WTC11 (cell line): ENCODE data around the gene HOXA5.

Experiments
- ARID4B ChIP-seq: sonication (generic); formaldehyde crosslinking; IDR thresholded peaks from 2 replicates; pipeline ENCODE4 v1.8.0; 2023; ENCODE audit warnings: missing genetic modification reagents, mild to moderate bottlenecking, borderline replicate concordance
- ATF1 ChIP-seq: sonication (generic); formaldehyde crosslinking; IDR thresholded peaks from 2 replicates; pipeline ENCODE4 v1.8.1; 2023; ENCODE audit warnings: mild to moderate bottlenecking, moderate library complexity, missing genetic modification reagents
- CREB1 ChIP-seq: sonication (generic); formaldehyde crosslinking; IDR thresholded peaks from 2 replicates; pipeline ENCODE4 v1.8.0; 2023; ENCODE audit warnings: mild to moderate bottlenecking, missing genetic modification reagents
- CTCF ChIP-seq: fragments of 200-600 bp; IDR thresholded peaks from 2 replicates; pipeline ENCODE4 v1.8.0; 2022; ENCODE audit warnings: antibody characterized with exemption
- MAX ChIP-seq: sonication (generic); formaldehyde crosslinking; IDR thresholded peaks from 2 replicates; pipeline ENCODE4 v1.8.0; 2022; ENCODE audit warnings: mild to moderate bottlenecking, missing genetic modification reagents
- MLX ChIP-seq: sonication (generic); formaldehyde crosslinking; IDR thresholded peaks from 2 replicates; pipeline ENCODE4 v1.8.1; 2023; ENCODE audit warnings: mild to moderate bottlenecking, missing genetic modification reagents, moderate library complexity
- NFYB ChIP-seq: sonication (generic); formaldehyde crosslinking; conservative IDR thresholded peaks from 2 replicates; pipeline ENCODE4 v1.8.0; 2022; ENCODE audit warnings: low read depth, missing genetic modification reagents
- SMAD3 ChIP-seq: sonication (generic); formaldehyde crosslinking; IDR thresholded peaks from 2 replicates; pipeline ENCODE4 v1.8.0; 2022; ENCODE audit warnings: missing genetic modification reagents, mild to moderate bottlenecking, borderline replicate concordance
- SMAD4 ChIP-seq: sonication (generic); formaldehyde crosslinking; IDR thresholded peaks from 2 replicates; pipeline ENCODE4 v1.8.0; 2022; ENCODE audit warnings: mild to moderate bottlenecking, missing genetic modification reagents
- STAT6 ChIP-seq: sonication (generic); formaldehyde crosslinking; conservative IDR thresholded peaks from 2 replicates; pipeline ENCODE4 v1.8.1; 2023; ENCODE audit warnings: mild to moderate bottlenecking, low read depth, missing genetic modification reagents, moderate library complexity
- TEAD1 ChIP-seq: sonication (generic); formaldehyde crosslinking; IDR thresholded peaks from 2 replicates; pipeline ENCODE4 v1.8.0; 2022; ENCODE audit warnings: mild to moderate bottlenecking, missing genetic modification reagents
- TP53 ChIP-seq: sonication (generic); formaldehyde crosslinking; IDR thresholded peaks from 2 replicates; pipeline ENCODE4 v1.8.1; 2023; ENCODE audit warnings: mild to moderate bottlenecking, missing genetic modification reagents
- USF1 ChIP-seq: sonication (generic); formaldehyde crosslinking; IDR thresholded peaks from 2 replicates; pipeline ENCODE4 v1.8.0; 2022; ENCODE audit warnings: mild to moderate bottlenecking, missing genetic modification reagents
- ZNF263 ChIP-seq: sonication (generic); formaldehyde crosslinking; IDR thresholded peaks from 2 replicates; pipeline ENCODE4 v1.8.1; 2022; ENCODE audit warnings: low read depth, mild to moderate bottlenecking, moderate library complexity, missing genetic modification reagents

- TF ChIP-seq CTCF (no peak), ZNF263 (CRISPR knock-in tag) (no peak), MAX (CRISPR knock-in tag) (no peak), ATF1 (CRISPR knock-in tag) (no peak), STAT6 (CRISPR knock-in tag) (no peak), CREB1 (no peak), TEAD1 (CRISPR knock-in tag) (no peak), SMAD3 (CRISPR knock-in tag) (no peak), MLX (no peak), TP53 (no peak), USF1 (CRISPR knock-in tag) (no peak), NFYB (no peak), ARID4B (CRISPR knock-in tag) (no peak), SMAD4 (CRISPR knock-in tag) (no peak)
These were observed 21.0 kb upstream of the HOXA5 start for GRCh38 chr7:27164367-27165088.
